Fibroblast of lung (primary cell): ENCODE results near the gene CTDP1. TPM values are rescaled to one million over a fixed set of nuclear protein-coding genes. Genes with fewer than 3 reads are reported as not detected.

Experiments
- DNase-seq, 2 donors: peaks; one replicate each; pipeline versions ENCODE4 v3.0.0 to v3.0.0-alpha.2; 2010; ENCODE audit warnings: low read depth in 2 of 2
- H2AFZ ChIP-seq: 2 replicates; pipeline ENCODE4 v1.5.1; 2012; ENCODE audit warnings: low read length, control low read depth, inconsistent platforms
- H3K27ac ChIP-seq: 2 replicates; pipeline ENCODE4 v1.5.1; 2011; ENCODE audit warnings: low read length, control low read depth; ENCODE audit not compliant: insufficient read depth
- H3K27me3 ChIP-seq: 2 replicates; pipeline ENCODE4 v1.5.1; 2011; ENCODE audit warnings: mild to moderate bottlenecking, low read length; ENCODE audit not compliant: control insufficient read depth, insufficient read depth
- H3K36me3 ChIP-seq: 2 replicates; pipeline ENCODE4 v1.5.1; 2011; ENCODE audit warnings: low read length; ENCODE audit not compliant: control insufficient read depth, insufficient read depth
- H3K4me1 ChIP-seq: 2 replicates; pipeline ENCODE4 v1.5.1; 2011; ENCODE audit warnings: low read length; ENCODE audit not compliant: control insufficient read depth, insufficient read depth; ENCODE audit errors: extremely low read depth
- H3K4me2 ChIP-seq: 2 replicates; pipeline ENCODE4 v1.5.1; 2011; ENCODE audit warnings: low read length, control low read depth; ENCODE audit not compliant: insufficient read depth; ENCODE audit errors: extremely low read depth
- H3K4me3 ChIP-seq, 4 experiments: fragments of 200-600 bp in 1 of 4; sonication (generic) in 1 of 4; replicated peaks in 1 of 4; 2 replicates each; pipeline ENCODE4 v1.5.1; 2011 to 2016; ENCODE audit warnings: low read length in 4 of 4, low read depth in 3 of 4, mild to moderate bottlenecking in 3 of 4, control low read depth in 2 of 4, inconsistent platforms in 1 of 4, mixed read lengths in 1 of 4; ENCODE audit not compliant: insufficient read depth in 1 of 4; ENCODE audit errors: control extremely low read depth in 1 of 4
- H3K79me2 ChIP-seq: 2 replicates; pipeline ENCODE4 v1.5.1; 2012; ENCODE audit warnings: mild to moderate bottlenecking, low read length, inconsistent platforms; ENCODE audit not compliant: control insufficient read depth, insufficient read depth
- H3K9ac ChIP-seq: 2 replicates; pipeline ENCODE4 v1.5.1; 2011; ENCODE audit warnings: mild to moderate bottlenecking, low read length, control low read depth; ENCODE audit not compliant: insufficient read depth
- H3K9me3 ChIP-seq: 2 replicates; pipeline ENCODE4 v1.5.1; 2012; ENCODE audit warnings: low read depth, low read length; ENCODE audit not compliant: control insufficient read depth, insufficient read depth
- H4K20me1 ChIP-seq: 2 replicates; pipeline ENCODE4 v1.5.1; 2011; ENCODE audit warnings: low read length; ENCODE audit not compliant: control insufficient read depth, insufficient read depth; ENCODE audit errors: extremely low read depth
- CTCF ChIP-seq, 2 donors: IDR thresholded peaks in 1 of 2; conservative IDR thresholded peaks in 1 of 2; 1 replicate in 1 of 2; 2 replicates in 1 of 2; pipeline ENCODE4 v1.5.1; 2011 to 2012; ENCODE audit warnings: low read length in 2 of 2, control low read depth in 1 of 2, inconsistent platforms in 1 of 2, low read depth in 1 of 2, mild to moderate bottlenecking in 1 of 2
- EZH2 ChIP-seq: IDR thresholded peaks from 2 replicates; pipeline ENCODE4 v1.5.1; 2012; ENCODE audit warnings: low read length, control low read depth, mild to moderate bottlenecking; ENCODE audit errors: missing control alignments
- polyA plus RNA-seq, 2 donors: library from polyadenylated mRNA; depleted of rRNA in 1 of 2; stranded (reverse) in 1 of 2; unstranded in 1 of 2; fragments of >200 nt; gene quantifications; 2 replicates each; pipeline ENCODE4 v1.2.1, GENCODE V29; 2011 to 2012; ENCODE audit warnings: missing spikeins in 1 of 2
- total RNA-seq: library from RNA; depleted of rRNA; stranded (reverse); fragments of >200 nt; gene quantifications from 2 replicates; pipeline ENCODE4 v1.2.1, GENCODE V29; 2014

The CTDP1 gene
- total and polyA plus RNA-seq, 2 donors (not counting 1 experiment from before 2014, with no cell fraction given) = 6.4 to 24.8 TPM

GRCh38 chr18:79634186-79634585 lies 45.4 kb upstream of the CTDP1 start:
- Histone ChIP-seq H3K9me3 (no peaks in the 10 kb centered on the region), H4K20me1 (no peaks in the 10 kb centered on the region), H3K36me3 (no peaks in the 10 kb centered on the region), H3K9ac (no peak overlapping the region), H3K4me3 (no peak overlapping the region), H3K4me1 (no peaks in the 10 kb centered on the region), H3K27me3 (no peaks in the 10 kb centered on the region), H3K27ac (no peak overlapping the region), H2AFZ (no peak overlapping the region), H3K4me2 (no peak overlapping the region), H3K79me2 (no peaks in the 10 kb centered on the region)
- no peak for TF ChIP-seq EZH2
- TF ChIP-seq CTCF (conservative IDR thresholded peaks at IDR 0.05 in 1 of 2, IDR thresholded peaks at IDR 0.05 in 1 of 2; ENCODE audit: low read depth in 1 of 2, low read length in 2 of 2) = no peak
- no peak for DNase-seq

- DNase-seq = peak in 1 of 2 donors; percentile 40
- H3K36me3 ChIP-seq = no peaks in the 10 kb centered on the region
- H3K9ac ChIP-seq = no peak overlapping the region
- H3K79me2 ChIP-seq = no peaks in the 10 kb centered on the region
- H3K27ac ChIP-seq = no peak overlapping the region
- no peaks in the 10 kb centered on the region for H3K27me3 ChIP-seq
- TF ChIP-seq EZH2 = no peak
- no peak for TF ChIP-seq CTCF (conservative IDR thresholded peaks at IDR 0.05 in 1 of 2, IDR thresholded peaks at IDR 0.05 in 1 of 2; ENCODE audit: low read depth in 1 of 2, low read length in 2 of 2)
- H3K9me3 ChIP-seq = no peaks in the 10 kb centered on the region
- H3K4me3 ChIP-seq = no peak overlapping the region
- no peaks in the 10 kb centered on the region for H4K20me1 ChIP-seq
- no peak overlapping the region for H3K4me2 ChIP-seq
- H2AFZ ChIP-seq = no peak overlapping the region
- no peaks in the 10 kb centered on the region for H3K4me1 ChIP-seq
Measured at GRCh38 chr18:79634593-79635426, 44.8 kb upstream of the CTDP1 start.

- H3K9me3 ChIP-seq = no peaks in the 10 kb centered on the region
- H3K4me3 ChIP-seq = no peak overlapping the region
- DNase-seq = no peak
- no peaks in the 10 kb centered on the region for H4K20me1 ChIP-seq
- no peaks in the 10 kb centered on the region for H3K79me2 ChIP-seq
- no peak overlapping the region for H3K27ac ChIP-seq
- H3K4me2 ChIP-seq = no peak overlapping the region
- no peak overlapping the region for H2AFZ ChIP-seq
- H3K9ac ChIP-seq = no peak overlapping the region
- no peaks in the 10 kb centered on the region for H3K4me1 ChIP-seq
- no peaks in the 10 kb centered on the region for H3K27me3 ChIP-seq
- H3K36me3 ChIP-seq = no peaks in the 10 kb centered on the region
- no peak for TF ChIP-seq EZH2
- TF ChIP-seq CTCF (conservative IDR thresholded peaks at IDR 0.05 in 1 of 2, IDR thresholded peaks at IDR 0.05 in 1 of 2; ENCODE audit: low read depth in 1 of 2, low read length in 2 of 2) = no peak
Measured at GRCh38 chr18:79635427-79635726, 44.2 kb upstream of the CTDP1 start.
